Activated CD4-positive, CD25-positive, alpha-beta regulatory T cell treated with anti-CD3 and anti-CD28 coated beads, Interleukin-2, amount 50 U/mL, for 16 hours (primary cell): Measurements from ENCODE around the gene RGR.
"Not testable (repeated sequence)": the region's sequence is repeated elsewhere in the genome, so short reads cannot be mapped to it uniquely, and the experiment has no call there.

Experiments
- DNase-seq: peaks from one replicate; pipeline ENCODE4 v3.0.0-alpha.2; 2020; ENCODE audit warnings: low read depth, low spot score

RGR gene

GRCh38 chr10:84257343-84258020 is 12.6 kb downstream of the RGR start:
- DNase-seq = no peak

- no peak for DNase-seq
Observed at GRCh38 chr10:84258034-84258695, 13.3 kb downstream of the RGR start.

DNA sequence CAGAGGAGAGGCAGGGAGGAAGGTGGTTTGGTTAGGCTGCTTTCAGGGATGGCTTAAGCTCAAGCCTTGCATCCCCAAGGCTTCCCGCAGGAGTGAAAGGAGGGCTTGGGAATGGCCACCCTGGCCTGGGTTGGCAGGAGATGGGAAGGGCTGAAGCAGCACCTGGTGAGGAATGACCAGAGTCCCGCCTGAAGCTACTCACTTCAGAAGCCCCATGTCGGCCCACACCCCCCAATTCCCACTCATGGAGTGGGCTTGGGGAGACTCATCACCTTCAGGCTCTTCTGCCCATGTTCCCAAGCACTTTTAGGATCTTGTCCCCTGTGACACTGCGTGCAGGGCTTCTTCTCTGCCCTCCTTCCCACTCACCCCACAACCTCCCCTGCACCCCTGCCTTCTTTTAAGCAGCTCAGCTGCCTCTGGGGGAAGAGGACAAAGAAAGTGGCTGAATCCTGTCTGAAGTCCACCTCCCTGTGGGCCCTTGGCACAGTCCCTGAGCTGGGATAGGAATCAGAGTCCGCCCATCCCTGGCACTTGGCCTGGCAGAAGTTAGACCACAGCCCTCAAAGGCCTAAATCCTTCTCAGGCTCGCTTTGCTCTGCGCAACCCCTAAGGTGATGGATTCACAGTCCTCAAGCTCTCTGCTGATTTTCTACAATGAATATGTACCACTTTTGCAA is 16.5 kb downstream of the RGR start:
- DNase-seq = no peak

DNA sequence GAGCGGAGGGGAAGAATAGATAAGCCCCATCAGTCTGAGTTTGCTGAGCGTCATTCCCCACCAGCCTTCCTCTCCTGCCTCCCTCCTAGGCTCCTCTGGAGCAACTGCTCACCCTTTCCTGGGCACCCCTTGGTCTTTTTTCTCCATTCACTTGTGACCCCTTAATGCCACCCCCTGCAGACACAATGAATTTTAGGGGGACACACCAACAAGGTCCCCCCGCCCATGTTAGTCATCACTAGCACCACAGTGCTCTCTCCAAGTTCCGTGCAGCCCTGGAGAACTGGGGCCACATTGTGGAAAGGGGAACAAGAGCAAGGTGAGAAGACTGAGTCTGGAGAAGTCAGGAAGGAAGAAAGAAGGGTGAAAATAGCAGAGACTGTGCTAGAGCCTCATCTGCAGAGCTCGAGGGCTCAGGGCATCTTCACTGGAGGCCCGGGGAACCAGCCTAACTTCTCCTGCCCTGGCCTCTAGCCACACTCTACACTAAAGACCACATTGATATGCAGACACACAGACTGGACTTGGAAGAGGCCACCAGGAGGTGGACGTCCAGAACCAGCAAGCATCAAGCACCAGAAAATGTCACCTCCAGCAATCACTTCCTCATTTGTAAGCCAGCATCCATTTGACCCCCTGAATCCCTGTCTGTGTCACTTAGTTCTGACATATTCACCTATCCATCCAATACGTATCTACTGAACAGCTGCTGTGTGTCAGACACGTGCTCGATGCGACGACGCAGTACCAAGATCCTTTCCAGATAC is 17.5 kb downstream of the RGR start:
- no peak for DNase-seq

DNA sequence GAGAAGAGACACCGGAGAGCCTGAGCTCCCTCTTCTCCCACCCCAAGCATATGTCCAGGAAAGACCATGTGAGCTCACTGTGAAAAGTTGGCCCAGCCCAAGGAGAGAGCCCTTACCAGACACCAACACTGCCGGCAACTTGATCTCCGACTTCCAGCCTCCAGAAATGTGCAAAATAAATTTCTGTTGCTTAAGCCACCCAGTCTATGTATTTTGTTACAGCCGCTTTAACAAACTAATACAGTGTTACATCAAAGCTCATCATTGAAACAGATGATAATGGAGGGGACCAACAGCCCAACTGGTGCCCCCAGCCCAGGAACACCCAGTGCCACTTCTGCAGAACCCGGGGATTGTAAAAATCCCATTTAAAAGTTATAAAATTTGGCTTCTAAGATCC is 18.9 kb downstream of the RGR start:
- DNase-seq = no peak

DNA sequence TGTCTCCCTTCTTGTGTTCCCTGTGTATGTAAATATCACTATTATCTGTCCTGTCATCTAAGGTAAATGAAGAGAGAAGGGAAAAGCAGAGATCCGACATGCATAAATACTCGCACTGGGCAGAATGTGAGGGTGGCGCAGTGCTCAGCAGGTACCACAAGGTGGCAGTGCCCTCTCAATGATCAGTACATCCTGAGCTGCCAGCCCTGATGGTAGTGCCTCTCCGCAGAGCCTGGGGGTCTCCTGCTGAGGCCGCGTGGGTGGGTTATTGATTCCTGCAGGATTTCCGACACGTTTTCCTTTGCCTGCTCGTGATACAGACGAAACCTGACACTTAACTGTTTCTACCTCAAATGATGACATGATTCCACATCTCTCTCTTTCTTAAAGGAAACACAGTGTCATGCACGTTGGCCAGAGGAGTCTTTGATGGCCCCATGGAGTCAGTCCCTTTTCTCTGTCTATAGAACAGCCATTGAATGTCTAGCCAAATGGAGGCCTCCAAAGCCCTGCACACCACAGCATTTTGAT is 19.8 kb downstream of the RGR start:
- peak; percentile 41 for DNase-seq

- no peak for DNase-seq
Observed at GRCh38 chr10:84265418-84265817, 20.6 kb downstream of the RGR start.

- no peak for DNase-seq
Observed at GRCh38 chr10:84267503-84268126, 22.8 kb downstream of the RGR start.

DNA sequence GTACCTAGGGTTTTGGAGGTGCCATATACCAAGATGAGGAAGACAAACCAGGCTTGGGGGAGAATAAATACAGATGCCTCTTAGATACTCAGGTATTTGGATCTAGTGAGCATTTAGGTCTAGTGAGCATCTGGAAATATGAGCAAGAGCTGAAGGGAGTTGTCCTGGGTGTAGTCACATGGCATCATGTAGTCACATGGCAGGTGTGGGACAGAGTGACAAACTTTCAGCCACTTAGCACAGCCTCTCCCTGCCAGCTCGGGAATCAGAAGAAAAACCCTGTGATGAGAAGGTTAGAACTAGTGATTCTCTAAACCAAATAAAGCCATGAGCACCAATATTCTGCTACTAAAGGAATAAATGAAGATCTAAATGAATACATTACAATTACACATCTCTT is 24.3 kb downstream of the RGR start:
- no peak for DNase-seq

DNA sequence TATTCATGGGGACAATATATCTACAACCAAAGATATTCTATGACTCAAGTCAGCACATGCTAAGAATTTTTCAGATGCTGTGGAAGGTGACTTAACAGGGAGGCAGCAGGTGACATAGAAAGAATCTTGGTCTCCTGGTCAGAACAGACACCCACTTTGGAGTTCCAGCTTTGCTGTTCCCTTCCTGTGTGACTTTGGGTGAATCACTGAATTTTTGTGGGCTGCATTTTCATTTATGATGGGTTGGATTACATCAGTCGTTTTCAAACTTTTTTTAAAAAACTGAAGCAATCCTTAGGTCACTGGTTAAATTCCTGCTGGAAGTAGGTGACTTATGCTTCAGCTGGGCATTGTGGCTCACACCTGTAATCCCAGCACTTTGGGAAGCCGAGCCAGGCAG is 24.9 kb downstream of the RGR start:
- no peak for DNase-seq

DNA sequence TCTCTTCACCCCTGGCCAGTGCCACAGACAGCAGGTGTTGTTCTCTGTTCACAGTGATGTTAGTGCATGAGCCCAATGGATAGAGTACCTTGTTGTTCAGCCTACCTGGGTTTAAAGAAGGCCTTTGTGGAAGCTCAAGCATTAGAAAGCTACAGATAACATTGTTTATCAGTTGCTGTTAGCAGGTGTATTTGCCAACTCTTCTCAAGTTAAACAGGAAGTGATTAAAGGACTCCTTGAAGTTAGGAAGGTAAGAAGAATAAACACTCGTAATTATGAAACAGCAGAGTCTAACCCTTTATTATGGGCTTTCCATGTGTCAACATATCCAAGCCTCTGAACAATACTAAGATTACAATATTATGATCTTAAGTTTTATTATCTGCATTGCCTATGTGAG is 25.9 kb downstream of the RGR start:
- no peak for DNase-seq

DNA sequence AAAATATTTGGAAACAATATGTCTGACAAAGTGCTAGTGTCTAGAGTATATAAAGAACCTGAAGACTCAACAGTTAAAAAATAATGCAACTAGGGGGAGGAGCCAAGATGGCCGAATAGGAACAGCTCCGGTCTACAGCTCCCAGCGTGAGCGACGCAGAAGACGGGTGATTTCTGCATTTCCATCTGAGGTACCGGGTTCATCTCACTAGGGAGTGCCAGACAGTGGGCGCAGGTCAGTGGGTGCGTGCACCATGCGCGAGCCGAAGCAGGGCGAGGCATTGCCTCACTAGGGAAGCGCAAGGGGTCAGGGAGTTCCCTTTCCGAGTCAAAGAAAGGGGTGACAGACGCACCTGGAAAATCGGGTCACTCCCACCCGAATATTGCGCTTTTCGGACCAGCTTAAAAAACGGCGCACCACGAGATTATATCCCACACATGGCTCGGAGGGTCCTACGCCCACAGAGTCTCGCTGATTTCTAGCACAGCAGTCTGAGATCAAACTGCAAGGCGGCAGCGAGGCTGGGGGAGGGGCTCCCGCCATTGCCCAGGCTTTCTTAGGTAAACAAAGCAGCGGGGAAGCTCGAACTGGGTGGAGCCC is 35.1 kb downstream of the RGR start:
- not testable (repeated sequence) for DNase-seq

DNA sequence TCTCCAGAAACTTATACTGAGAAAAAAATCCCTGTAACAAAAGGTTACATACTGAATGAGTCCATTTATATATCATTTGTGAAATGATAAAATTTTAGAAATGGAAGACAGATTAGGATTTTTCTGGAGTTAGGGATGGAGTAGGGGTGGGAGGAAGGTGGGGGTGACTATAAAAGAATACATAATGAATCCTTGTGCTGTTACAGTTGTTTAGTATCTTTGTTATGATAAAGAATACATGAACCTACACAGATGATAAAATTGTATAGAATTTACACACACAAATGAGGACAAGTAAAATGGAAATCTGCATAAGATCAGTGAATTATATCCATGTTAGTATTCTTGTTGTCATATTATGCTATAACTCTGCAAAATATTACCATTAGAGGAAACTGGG is 41.8 kb downstream of the RGR start:
- no peak for DNase-seq

GRCh38 chr10:84288151-84288550 is 43.3 kb downstream of the RGR start:
- no peak for DNase-seq

DNA sequence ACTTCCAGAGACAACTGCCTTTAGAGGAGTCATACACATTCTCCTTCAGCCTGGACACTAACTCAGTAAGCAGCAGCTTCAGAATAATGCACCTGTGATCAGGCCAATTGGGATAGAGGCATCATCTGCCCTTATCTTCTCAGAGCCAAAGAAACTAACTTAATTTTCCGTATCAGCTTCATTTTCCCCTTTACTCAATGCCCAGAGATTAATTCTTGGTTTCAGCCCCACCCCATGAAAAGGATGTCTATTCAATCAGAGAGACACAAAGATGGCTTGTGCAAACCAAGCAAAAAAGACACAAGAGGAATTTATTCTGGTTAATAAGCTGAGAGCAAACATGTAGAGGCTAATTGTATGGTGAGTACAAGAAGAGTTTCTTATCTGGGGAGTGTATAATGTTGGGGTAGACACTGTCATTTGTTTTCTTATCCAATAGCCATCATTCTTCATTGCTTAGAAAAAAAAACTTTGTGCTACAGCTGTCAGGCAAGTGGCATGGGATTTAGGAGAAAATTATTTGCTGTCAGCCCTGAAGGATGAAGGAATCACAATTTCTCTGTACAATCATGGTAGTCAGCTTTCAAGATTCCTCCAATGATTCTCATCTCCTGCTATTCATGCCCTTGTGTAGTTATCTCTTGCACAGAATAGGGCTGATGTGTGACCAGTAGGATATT is 44.8 kb downstream of the RGR start:
- no peak for DNase-seq

DNA sequence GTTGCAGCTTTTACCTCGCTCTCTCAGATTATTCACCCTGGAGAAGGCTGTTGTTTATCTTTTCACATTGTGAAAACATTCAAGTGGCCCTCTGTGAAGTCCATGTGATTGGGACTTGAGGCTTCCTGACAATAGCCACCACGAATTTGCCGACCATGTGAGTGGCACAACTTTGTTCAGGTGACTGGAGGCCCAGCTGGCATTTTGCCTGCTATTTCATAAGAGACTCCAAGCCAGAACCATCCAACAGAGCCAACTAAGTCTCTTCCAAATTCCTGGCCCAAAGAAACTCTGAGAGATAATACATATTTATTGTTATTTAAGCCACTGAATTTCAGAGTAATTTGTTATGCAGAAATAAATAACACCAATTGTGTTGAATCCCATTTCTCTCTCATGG is 45.4 kb downstream of the RGR start:
- no peak for DNase-seq

DNA sequence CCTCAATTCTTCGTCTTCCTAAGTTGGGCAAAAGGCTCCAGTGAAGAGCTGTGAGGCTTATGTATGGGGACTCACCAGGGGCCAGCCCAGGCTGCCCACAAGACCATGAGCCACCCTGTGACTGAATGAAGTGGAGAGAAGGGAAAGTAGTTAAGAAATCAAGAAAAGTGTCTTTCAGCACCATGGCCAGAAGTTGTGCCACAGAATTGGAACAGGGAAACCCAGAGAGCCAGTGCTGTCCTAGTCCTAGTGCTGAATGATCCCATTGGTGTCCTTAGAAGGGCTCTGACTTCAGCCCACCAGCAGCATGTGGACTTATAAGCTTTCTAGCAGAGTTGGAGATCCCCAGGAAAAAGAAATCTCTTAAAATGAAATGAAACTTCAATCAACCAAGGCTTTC is 46.5 kb downstream of the RGR start:
- no peak for DNase-seq

- DNase-seq = no peak
Observed at GRCh38 chr10:84292502-84292901, 47.6 kb downstream of the RGR start.

- DNase-seq = no peak
Observed at GRCh38 chr10:84293171-84293570, 48.3 kb downstream of the RGR start.

DNA sequence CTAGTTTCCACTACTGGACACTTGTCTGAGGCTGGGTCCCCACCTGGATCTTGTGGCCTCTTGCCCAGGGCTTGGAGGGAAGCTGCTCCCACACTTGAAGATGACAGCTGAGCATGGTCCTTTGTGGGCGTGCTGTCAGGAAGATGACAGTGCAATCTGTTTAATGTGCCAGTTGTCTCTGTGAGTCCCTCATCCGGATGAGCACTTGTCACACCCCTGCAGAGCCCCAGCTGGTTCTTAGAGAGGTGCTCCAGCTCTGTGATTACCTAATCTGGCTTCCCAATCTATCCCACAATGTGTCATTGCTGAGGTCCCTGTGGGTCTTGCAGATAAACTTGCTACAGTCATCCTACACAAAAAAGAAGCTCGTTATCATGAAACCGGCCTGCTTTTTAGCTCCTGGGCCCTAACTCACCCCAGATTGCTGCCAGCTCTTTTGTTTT is 48.7 kb downstream of the RGR start:
- DNase-seq = no peak
